CD4-positive, alpha-beta T cell (primary cell): Measurements from ENCODE around the gene NRDE2. TPM values are rescaled to one million over a fixed set of nuclear protein-coding genes. Genes with fewer than 3 reads are reported as not detected.

Experiments used
- ATAC-seq: fragments of 200-7000 bp; cut with Tn5 transposase; one replicate; pipeline ENCODE4 v1.10.0; 2022; ENCODE audit warnings: mild to moderate bottlenecking; ENCODE audit not compliant: poor library complexity
- CTCF ChIA-PET: fragments of 350-600 bp; sonication (Branson Sonifier 250); formaldehyde crosslinking; loops from one replicate; lab custom pipeline; 2021; ENCODE audit warnings: antibody characterized with exemption, inconsistent platforms; lab: Charles Lee
- POLR2A ChIA-PET: fragments of 350-600 bp; sonication (Branson Sonifier 250); formaldehyde crosslinking; loops from one replicate; lab custom pipeline; 2021; ENCODE audit warnings: antibody characterized with exemption, inconsistent platforms; lab: Charles Lee
- DNase-seq, 14 experiments: peaks; one replicate each; pipeline ENCODE4 v3.0.0-alpha.2; 2013 to 2020; ENCODE audit warnings: mixed read lengths in 2 of 14
- H3K27ac ChIP-seq, 2 donors: one replicate each; pipeline versions ENCODE4 v1.5.1 to v1.7.0; 2013; ENCODE audit warnings: low read length in 2 of 2, low read depth in 1 of 2, mild to moderate bottlenecking in 1 of 2
- H3K27me3 ChIP-seq, 2 experiments: 1 replicate in 1 of 2; 2 replicates in 1 of 2; pipeline versions ENCODE4 v1.6.1 to v1.7.0; 2013; ENCODE audit warnings: low read length in 2 of 2, control low read depth in 1 of 2, mild to moderate bottlenecking in 1 of 2, moderate library complexity in 1 of 2; ENCODE audit not compliant: insufficient read depth in 2 of 2, control insufficient read depth in 1 of 2
- H3K36me3 ChIP-seq: one replicate; pipeline ENCODE4 v1.6.1; 2013; ENCODE audit warnings: low read length, control low read depth; ENCODE audit not compliant: insufficient read depth
- H3K4me1 ChIP-seq: one replicate; pipeline ENCODE4 v1.6.1; 2013; ENCODE audit warnings: low read length, control low read depth; ENCODE audit not compliant: insufficient read depth
- H3K4me3 ChIP-seq: one replicate; pipeline ENCODE4 v1.5.1; 2013; ENCODE audit warnings: mild to moderate bottlenecking, low read length, moderate library complexity
- H3K9me3 ChIP-seq, 2 experiments: 1 replicate in 1 of 2; 2 replicates in 1 of 2; pipeline versions ENCODE4 v1.6.1 to v1.7.0; 2013; ENCODE audit warnings: low read length in 2 of 2, mild to moderate bottlenecking in 2 of 2, control low read depth in 1 of 2, moderate library complexity in 1 of 2; ENCODE audit not compliant: control insufficient read depth in 1 of 2, insufficient read depth in 1 of 2
- H3K27ac Mint-ChIP-seq: one replicate; pipeline ENCODE4 v1.8.0; 2020; ENCODE audit warnings: mixed read lengths
- H3K27me3 Mint-ChIP-seq: one replicate; pipeline ENCODE4 v1.8.0; 2021; ENCODE audit warnings: mixed read lengths
- H3K36me3 Mint-ChIP-seq: one replicate; pipeline ENCODE4 v1.8.0; 2021; ENCODE audit warnings: low read depth, mixed read lengths
- H3K4me1 Mint-ChIP-seq: one replicate; pipeline ENCODE4 v1.8.0; 2021; ENCODE audit warnings: low read depth, mixed read lengths
- H3K4me3 Mint-ChIP-seq: one replicate; pipeline ENCODE4 v1.8.0; 2020; ENCODE audit warnings: mild to moderate bottlenecking, mixed read lengths
- H3K9me3 Mint-ChIP-seq: one replicate; pipeline ENCODE4 v1.8.0; 2020; ENCODE audit warnings: mixed read lengths
- intact Hi-C, 2 experiments: fragments of 100-400 bp; cut with DNase I in 1 of 2; cut with micrococcal nuclease in 1 of 2; formaldehyde crosslinking; loops; one replicate each; pipeline versions ENCODE4 v1.15.1 to v1.9.0; 2023 to 2025; cut with DNase I, micrococcal nuclease
- total RNA-seq, 174 experiments: library from RNA in 2 of 174; stranded (reverse) in 2 of 174; gene quantifications; one replicate each; pipeline ENCODE4 v1.2.3 and lab custom pipeline; 2021 to 2026
- TF ChIP-seq, protein P1 (sequence below): fragments of 200-600 bp; IDR thresholded peaks from one replicate; pipeline ENCODE4 v1.8.0; 2022; ENCODE audit warnings: antibody characterized with exemption, mild to moderate bottlenecking

The NRDE2 gene
- total RNA-seq, 2 experiments from 2014 or later = 17.5 to 17.9 TPM

DNA sequence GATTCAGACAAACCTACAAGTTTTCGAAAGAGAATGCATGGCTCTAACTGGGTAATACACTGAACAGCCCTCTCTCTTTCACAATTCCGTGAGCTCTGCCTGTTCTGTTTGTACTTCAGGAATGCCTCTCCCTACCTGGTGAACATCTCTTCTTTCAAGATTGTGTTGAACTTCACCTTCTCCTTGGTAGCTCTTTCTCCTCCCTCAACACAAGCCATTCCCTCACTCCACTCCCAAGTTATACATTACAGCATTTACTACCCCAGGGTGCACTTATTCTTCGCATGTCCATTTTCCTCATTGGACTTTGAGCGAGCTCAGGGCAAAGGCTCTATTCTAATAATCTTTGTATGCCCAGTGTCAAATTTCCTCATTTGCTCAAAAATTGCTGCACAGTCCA lies 28.3 kb downstream of the NRDE2 start:
- ATAC-seq = no peak
- TF ChIP-seq, protein P1, sequence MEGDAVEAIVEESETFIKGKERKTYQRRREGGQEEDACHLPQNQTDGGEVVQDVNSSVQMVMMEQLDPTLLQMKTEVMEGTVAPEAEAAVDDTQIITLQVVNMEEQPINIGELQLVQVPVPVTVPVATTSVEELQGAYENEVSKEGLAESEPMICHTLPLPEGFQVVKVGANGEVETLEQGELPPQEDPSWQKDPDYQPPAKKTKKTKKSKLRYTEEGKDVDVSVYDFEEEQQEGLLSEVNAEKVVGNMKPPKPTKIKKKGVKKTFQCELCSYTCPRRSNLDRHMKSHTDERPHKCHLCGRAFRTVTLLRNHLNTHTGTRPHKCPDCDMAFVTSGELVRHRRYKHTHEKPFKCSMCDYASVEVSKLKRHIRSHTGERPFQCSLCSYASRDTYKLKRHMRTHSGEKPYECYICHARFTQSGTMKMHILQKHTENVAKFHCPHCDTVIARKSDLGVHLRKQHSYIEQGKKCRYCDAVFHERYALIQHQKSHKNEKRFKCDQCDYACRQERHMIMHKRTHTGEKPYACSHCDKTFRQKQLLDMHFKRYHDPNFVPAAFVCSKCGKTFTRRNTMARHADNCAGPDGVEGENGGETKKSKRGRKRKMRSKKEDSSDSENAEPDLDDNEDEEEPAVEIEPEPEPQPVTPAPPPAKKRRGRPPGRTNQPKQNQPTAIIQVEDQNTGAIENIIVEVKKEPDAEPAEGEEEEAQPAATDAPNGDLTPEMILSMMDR = no peak
- peaks cover 5% of the 10 kb centered on the region for H3K4me1 ChIP-seq
- no peak overlapping the region for H3K27ac Mint-ChIP-seq
- CTCF ChIA-PET = no interaction called here
- H3K9me3 Mint-ChIP-seq = no peaks in the 10 kb centered on the region
- H3K36me3 ChIP-seq = peaks cover 63% of the 10 kb centered on the region
- peaks cover 19% of the 10 kb centered on the region for H3K4me1 Mint-ChIP-seq
- no peaks in the 10 kb centered on the region for H3K27me3 ChIP-seq
- no peak overlapping the region for H3K27ac ChIP-seq
- POLR2A ChIA-PET = no interaction called here
- no peak overlapping the region for H3K4me3 ChIP-seq
- no peak for DNase-seq
- H3K4me3 Mint-ChIP-seq = no peak overlapping the region
- intact Hi-C loops = loop anchor here in 1 of 2 experiments (2.0 to 5.0 kb wide), 2 partner anchors 214 to 393 kb away; no protein-coding TSS in a partner anchor
- H3K27me3 Mint-ChIP-seq = no peaks in the 10 kb centered on the region
- no peaks in the 10 kb centered on the region for H3K9me3 ChIP-seq
- H3K36me3 Mint-ChIP-seq = peaks cover 86% of the 10 kb centered on the region

DNA sequence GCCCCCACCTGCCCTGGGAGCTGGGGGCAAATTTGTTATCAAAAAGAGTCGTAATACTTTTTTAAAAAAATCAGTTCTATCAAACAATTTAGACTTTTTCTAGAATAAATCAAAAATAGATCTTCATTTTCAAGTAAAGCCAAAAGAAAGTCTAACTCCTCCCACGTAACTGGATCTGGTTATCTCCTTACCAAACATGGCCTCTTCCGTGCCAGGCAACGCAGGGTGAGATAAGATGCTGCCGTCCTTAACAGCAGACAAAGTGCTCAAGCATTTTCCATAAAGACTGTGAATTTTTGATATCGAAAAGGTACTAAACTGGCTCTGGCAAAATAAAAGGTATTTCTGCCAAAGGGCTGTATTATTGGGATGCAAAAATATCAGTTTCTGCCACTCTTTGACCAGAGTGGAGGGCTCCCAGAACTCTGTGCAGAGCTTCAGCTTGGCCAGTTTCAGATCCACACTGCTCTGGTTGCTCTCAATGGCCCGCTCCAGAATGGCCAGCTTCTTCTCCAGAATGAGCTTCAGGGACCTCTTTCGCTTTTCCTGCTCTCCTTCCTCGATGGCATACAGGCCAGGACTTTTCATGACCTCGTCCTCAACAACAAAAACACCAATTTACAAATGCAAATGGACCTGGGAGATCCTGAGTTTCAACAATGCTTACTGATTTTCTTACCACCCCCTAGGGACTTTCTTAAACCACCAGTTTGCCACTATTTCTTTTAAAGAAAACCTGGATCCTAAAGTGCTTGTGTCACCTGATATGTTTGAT lies 29.0 kb downstream of the NRDE2 start:
- ChIA-PET POLR2A (interaction anchor here (1.2 to 1.8 kb wide), 2 partner anchors 12 to 81 kb away, joined by 3 to 4 read pairs; no protein-coding TSS in a partner anchor), CTCF (interaction anchor here (1.4 kb wide), 1 partner anchor 395 kb away, joined by 5 read pairs; no protein-coding TSS in a partner anchor)
- no peaks in the 10 kb centered on the region for H3K9me3 Mint-ChIP-seq
- no peaks in the 10 kb centered on the region for H3K27me3 ChIP-seq
- TF ChIP-seq, protein P1 = no peak
- no peaks in the 10 kb centered on the region for H3K27me3 Mint-ChIP-seq
- no peak overlapping the region for H3K4me3 ChIP-seq
- intact Hi-C loops = loop anchor here in 1 of 2 experiments (2.0 to 5.0 kb wide), 2 partner anchors 215 to 394 kb away; no protein-coding TSS in a partner anchor
- peaks cover 86% of the 10 kb centered on the region for H3K36me3 Mint-ChIP-seq
- H3K27ac ChIP-seq = no peak overlapping the region
- H3K27ac Mint-ChIP-seq = no peak overlapping the region
- no peaks in the 10 kb centered on the region for H3K9me3 ChIP-seq
- H3K4me1 ChIP-seq = peaks cover 5% of the 10 kb centered on the region
- H3K4me1 Mint-ChIP-seq = peaks cover 19% of the 10 kb centered on the region
- ATAC-seq (no peak), DNase-seq (no peak)
- peaks cover 65% of the 10 kb centered on the region for H3K36me3 ChIP-seq
- H3K4me3 Mint-ChIP-seq = no peak overlapping the region

DNA sequence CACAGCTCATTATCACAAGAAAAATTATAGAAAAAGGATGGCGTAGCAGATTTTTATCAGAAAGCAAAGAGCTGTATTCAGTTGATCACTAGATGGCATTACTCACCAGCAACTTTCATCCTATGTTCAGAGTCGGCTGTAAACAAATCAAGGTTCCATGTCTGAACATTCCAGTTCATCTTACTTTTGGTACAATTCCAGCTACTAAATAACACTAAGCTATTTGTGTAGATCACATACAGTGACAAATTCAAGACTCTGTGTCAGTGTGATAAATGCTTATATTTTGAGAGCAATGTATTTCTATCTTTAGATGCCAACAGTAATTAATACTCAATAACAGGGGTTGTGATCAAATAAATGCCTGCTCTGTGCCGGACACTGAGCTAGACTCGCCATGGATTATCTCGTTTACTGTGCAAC lies 30.1 kb downstream of the NRDE2 start:
- peak in 3 of 14 experiments; percentile 23 to 38 (median 29) for DNase-seq
- Mint-ChIP-seq H3K9me3 (no peaks in the 10 kb centered on the region), H3K36me3 (peaks cover 89% of the 10 kb centered on the region), H3K4me3 (no peak overlapping the region), H3K27me3 (no peaks in the 10 kb centered on the region), H3K4me1 (peaks cover 19% of the 10 kb centered on the region), H3K27ac (peak overlapping the region; percentile 16)
- no peak overlapping the region for H3K4me3 ChIP-seq
- no peaks in the 10 kb centered on the region for H3K9me3 ChIP-seq
- peaks cover 5% of the 10 kb centered on the region for H3K4me1 ChIP-seq
- H3K27ac ChIP-seq = no peak overlapping the region
- H3K27me3 ChIP-seq = no peaks in the 10 kb centered on the region
- ChIA-PET POLR2A (interaction anchor here (1.2 to 1.8 kb wide), 2 partner anchors 11 to 82 kb away, joined by 3 to 4 read pairs; no protein-coding TSS in a partner anchor), CTCF (interaction anchor here (1.1 to 1.4 kb wide), 2 partner anchors 396 to 457 kb away, joined by 5 to 7 read pairs; no protein-coding TSS in a partner anchor)
- peaks cover 68% of the 10 kb centered on the region for H3K36me3 ChIP-seq
- no peak for ATAC-seq
- intact Hi-C loops = loop anchor here (1.0 to 5.0 kb wide), 3 partner anchors 216 to 396 kb away; no protein-coding TSS in a partner anchor
- TF ChIP-seq, protein P1 = no peak
